BE2C (cell line): ENCODE measurements around the gene RFX1.

ENCODE experiments used
- DNase-seq: peaks from one replicate; pipeline ENCODE4 v3.0.0-alpha.2; 2020
- H3K27me3 ChIP-seq: fragments of 250-450 bp; sonication (Bioruptor Pico); 2 replicates; pipeline ENCODE4 v1.5.1; 2020; ENCODE audit warnings: mild to moderate bottlenecking
- H3K36me3 ChIP-seq: fragments of 250-450 bp; sonication (Bioruptor Pico); 2 replicates; pipeline ENCODE4 v1.5.1; 2020; ENCODE audit warnings: mild to moderate bottlenecking
- H3K4me1 ChIP-seq: fragments of 250-450 bp; sonication (Bioruptor Pico); 2 replicates; pipeline ENCODE4 v1.5.1; 2020
- H3K4me3 ChIP-seq: 2 replicates; pipeline ENCODE4 v1.5.1; 2011; ENCODE audit warnings: low read depth, low read length
- H3K9me3 ChIP-seq: fragments of 250-450 bp; sonication (Bioruptor Pico); 2 replicates; pipeline ENCODE4 v1.5.1; 2020
- TF ChIP-seq, protein P1 (sequence below): IDR thresholded peaks from 2 replicates; pipeline ENCODE4 v1.5.1; 2012; ENCODE audit warnings: mild to moderate bottlenecking, low read depth, low read length

Gene RFX1

DNA sequence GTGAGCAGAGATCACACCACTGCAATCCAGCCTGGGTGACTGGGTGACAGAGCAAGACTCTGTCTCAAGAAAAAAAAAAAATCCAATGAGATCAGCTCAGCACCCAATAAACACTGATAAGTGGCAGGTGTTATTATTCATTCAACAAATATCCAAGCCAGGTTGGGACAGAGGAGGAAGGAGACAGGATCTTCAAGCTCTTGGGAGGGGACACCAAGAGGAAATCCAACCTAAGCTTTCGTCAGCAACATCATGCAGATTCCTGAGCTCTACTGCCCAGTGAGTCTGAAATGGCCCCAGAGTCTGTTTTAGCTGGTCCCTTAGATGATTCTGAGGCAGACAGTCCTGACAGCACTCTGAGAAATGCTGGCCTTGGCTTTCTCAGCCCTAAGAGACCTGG, 7.7 kb downstream of the RFX1 start:
- H3K4me1 ChIP-seq, result peaks cover 7% of the 10 kb centered on the region
- H3K36me3 ChIP-seq, result peaks cover 2% of the 10 kb centered on the region; the same call in 1 of the 2 replicates
- H3K9me3 ChIP-seq, result no peaks in the 10 kb centered on the region
- H3K4me3 ChIP-seq, result no peak overlapping the region
- DNase-seq, result no peak
- TF ChIP-seq, protein P1, sequence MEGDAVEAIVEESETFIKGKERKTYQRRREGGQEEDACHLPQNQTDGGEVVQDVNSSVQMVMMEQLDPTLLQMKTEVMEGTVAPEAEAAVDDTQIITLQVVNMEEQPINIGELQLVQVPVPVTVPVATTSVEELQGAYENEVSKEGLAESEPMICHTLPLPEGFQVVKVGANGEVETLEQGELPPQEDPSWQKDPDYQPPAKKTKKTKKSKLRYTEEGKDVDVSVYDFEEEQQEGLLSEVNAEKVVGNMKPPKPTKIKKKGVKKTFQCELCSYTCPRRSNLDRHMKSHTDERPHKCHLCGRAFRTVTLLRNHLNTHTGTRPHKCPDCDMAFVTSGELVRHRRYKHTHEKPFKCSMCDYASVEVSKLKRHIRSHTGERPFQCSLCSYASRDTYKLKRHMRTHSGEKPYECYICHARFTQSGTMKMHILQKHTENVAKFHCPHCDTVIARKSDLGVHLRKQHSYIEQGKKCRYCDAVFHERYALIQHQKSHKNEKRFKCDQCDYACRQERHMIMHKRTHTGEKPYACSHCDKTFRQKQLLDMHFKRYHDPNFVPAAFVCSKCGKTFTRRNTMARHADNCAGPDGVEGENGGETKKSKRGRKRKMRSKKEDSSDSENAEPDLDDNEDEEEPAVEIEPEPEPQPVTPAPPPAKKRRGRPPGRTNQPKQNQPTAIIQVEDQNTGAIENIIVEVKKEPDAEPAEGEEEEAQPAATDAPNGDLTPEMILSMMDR, result no peak
- no peaks in the 10 kb centered on the region for H3K27me3 ChIP-seq

DNA sequence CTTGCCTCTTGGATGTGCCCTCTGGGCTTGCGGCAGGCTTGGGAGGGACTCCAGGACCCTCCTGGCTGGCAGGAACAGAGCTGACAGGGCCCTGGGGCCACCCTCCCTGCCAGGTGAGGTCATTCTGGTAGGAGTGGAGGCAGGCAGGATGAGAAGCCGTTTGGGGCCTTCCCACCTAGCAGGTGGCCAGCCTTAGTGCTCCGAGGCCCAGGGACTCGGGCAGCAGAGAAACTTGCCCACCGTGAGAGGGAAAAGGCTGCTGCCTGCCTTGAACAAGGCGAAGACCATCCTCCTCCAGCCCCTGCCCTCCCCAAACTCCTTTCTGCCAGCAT, 8.5 kb downstream of the RFX1 start:
- Histone ChIP-seq H3K36me3 (peaks cover 2% of the 10 kb centered on the region; the same call in 1 of the 2 replicates), H3K4me3 (no peak overlapping the region), H3K4me1 (peaks cover 9% of the 10 kb centered on the region), H3K9me3 (no peaks in the 10 kb centered on the region), H3K27me3 (no peaks in the 10 kb centered on the region)
- TF ChIP-seq, protein P1, result no peak
- DNase-seq, result no peak

DNA sequence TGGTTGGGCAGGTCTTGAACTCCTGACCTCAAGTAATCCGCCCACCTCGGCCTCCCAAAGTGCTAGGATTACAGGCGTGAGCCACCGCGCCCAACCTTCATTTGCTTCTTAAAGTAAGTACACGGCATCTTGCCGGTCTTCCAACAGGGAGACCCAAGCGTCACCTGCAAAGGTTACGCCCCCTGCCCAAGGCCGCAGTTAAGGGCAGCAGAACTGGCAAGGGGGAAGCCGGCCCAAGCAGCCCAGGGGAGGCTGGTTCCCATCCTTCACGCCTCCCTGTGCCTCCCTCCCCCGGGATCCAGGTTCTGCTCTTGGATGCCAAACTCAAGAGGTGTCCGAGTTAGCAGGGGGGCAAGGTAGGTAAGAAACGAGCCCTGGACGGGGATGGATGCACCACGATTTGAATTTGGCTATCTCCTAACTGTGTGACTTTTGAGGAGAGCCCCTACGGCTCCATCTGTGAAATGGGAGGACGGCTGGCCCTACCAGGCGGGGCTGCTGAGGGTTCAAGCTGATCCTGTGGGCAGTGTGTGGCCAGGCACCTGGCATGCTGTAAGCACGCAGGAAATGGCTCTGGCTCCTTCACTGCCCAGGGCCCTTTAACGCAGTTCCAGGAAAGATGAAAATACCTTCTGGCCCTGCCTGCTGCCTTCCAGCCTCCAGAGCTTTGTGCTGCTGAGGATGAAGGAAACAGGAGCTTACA, 9.0 kb downstream of the RFX1 start:
- H3K27me3 ChIP-seq, result no peaks in the 10 kb centered on the region
- TF ChIP-seq, protein P1, result no peak
- no peak for DNase-seq
- no peaks in the 10 kb centered on the region for H3K9me3 ChIP-seq
- no peak overlapping the region for H3K4me3 ChIP-seq
- H3K4me1 ChIP-seq, result peaks cover 9% of the 10 kb centered on the region
- peaks cover 5% of the 10 kb centered on the region for H3K36me3 ChIP-seq

DNA sequence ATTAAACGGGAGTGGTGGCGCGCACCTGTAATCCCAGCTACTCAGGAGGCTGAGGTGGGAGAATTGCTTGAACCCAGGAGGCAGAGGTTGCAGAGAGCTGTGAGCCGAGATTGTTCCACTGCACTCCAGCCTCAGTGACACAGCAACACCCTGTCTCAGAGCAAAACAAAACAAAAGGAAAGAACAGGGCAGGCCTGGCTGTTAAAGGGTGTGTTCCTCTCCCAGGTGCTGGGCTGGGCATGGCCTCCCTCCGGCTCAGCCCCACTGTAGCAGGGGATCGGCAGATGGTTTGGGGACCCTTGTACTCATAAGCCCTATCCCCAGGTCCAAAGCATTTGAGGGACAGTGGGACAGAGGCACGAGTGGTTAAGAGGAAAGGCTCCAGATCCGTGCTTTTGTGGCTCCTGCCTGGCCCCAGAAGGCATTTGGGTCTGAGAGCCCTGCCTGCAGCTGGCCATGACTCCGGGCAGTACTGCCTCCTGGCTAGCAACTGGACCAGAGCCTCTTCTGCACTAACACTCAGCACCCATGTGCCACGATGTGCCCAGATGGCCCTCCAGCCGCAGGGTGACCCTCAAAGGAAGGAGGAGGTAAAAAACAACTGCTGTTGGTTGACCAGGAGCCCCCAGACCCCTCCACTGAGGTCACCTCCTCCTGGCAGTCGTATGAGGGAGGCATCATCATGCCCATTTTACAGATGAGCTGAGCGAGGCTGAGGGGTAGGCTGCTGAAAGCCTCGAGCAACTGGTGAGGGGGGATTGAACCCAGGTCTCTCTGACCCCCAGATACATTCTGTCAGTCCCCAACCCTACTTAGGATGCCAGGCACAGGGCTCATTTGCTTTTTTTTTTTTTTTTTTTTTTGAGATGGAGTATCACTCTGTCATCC, 10.0 kb downstream of the RFX1 start:
- Histone ChIP-seq H3K4me3 (no peak overlapping the region), H3K36me3 (peaks cover 8% of the 10 kb centered on the region), H3K9me3 (no peaks in the 10 kb centered on the region), H3K4me1 (peaks cover 9% of the 10 kb centered on the region), H3K27me3 (no peaks in the 10 kb centered on the region)
- TF ChIP-seq, protein P1, result no peak
- no peak for DNase-seq

DNA sequence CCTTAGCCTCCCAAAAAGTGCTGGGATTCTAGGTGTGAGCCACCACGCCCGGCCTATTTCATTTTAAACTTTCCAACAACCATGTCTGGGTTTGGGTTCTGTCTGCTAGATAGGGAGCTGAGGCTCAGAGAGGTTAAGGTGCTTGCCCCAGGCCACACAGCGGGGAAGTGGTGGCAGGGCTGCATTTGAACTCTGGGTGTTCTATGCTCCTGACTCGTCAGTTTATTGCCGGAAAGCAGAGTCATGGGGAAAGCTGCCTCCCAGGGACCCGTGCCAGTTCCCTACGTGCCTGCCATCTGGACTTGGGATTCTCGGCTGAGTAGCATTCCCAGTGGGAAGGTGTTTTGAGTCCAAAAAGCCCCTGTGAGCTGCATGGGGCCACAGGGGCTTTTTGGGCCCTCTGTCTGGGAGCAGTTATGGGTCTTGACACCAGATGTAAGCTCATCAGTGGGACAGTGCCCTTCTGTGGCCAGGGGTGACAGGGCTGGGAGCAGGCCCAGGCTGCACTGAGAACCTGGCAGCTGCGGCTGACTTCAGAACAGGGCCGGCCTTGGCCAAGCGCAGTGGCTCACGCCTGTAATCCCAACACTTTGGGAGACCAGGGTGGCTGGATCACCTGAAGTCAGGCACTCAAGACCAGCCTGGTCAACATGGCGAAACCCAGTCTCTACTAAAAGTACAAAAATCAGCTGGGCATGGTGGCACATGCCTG, 10.9 kb downstream of the RFX1 start:
- H3K27me3 ChIP-seq, result no peaks in the 10 kb centered on the region
- H3K4me3 ChIP-seq, result no peak overlapping the region
- peaks cover 8% of the 10 kb centered on the region for H3K36me3 ChIP-seq
- H3K9me3 ChIP-seq, result no peaks in the 10 kb centered on the region
- no peak for DNase-seq
- peaks cover 9% of the 10 kb centered on the region for H3K4me1 ChIP-seq
- TF ChIP-seq, protein P1, result no peak
